Measurements from ENCODE around the gene TAP1.

The TAP1 gene

DNA sequence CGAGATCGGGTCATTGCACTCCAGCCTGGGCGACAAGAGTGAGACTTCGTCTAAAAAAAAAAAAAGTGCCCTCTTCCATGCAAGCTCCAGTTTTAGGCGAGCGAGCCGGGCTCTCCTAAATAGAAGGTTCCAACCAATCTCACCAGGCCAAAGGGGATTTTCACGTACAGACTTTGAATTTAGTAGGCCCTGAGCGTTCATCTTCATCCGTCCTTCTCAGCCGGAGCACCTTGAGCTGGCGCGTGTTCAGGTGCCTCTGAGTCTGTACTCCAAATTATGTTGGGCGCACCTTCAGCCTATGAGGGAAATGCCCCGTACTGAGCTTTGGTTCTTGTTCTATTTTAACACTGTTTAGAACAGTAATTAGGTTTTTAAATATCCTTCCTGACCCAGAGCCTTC, 14.1 kb downstream of the TAP1 start:
- H3K4me3 ChIP-seq (ENCODE audit: low read depth, low read length), result no peak overlapping the region
- TF ChIP-seq CTCF (IDR thresholded peaks at IDR 0.05; ENCODE audit: insufficient read depth, low read depth, low read length, missing control alignments), result no peak
- DNase-seq (ENCODE audit: low read depth), result no peak

GRCh38 chr6:32838114-32838958, 15.2 kb downstream of the TAP1 start, which contains the start of gene TAP2:
Gene TAP2, minus strand, starts transcription at chr6:32838739. Its CDS starts 506 bp downstream, at chr6:32838233.
- peak; percentile 92 for TF ChIP-seq CTCF (IDR thresholded peaks at IDR 0.05; ENCODE audit: insufficient read depth, low read depth, low read length, missing control alignments)
- DNase-seq (ENCODE audit: low read depth), result peak; percentile 97
- H3K4me3 ChIP-seq (ENCODE audit: low read depth, low read length), result peak within 1 kb of the TSS; percentile 62

- DNase-seq (ENCODE audit: low read depth), result no peak
- no peak for TF ChIP-seq CTCF (IDR thresholded peaks at IDR 0.05; ENCODE audit: insufficient read depth, low read depth, low read length, missing control alignments)
- H3K4me3 ChIP-seq (ENCODE audit: low read depth, low read length), result peak overlapping the region; percentile 62
Observed at GRCh38 chr6:32837651-32838113, 15.8 kb downstream of the TAP1 start.

DNA sequence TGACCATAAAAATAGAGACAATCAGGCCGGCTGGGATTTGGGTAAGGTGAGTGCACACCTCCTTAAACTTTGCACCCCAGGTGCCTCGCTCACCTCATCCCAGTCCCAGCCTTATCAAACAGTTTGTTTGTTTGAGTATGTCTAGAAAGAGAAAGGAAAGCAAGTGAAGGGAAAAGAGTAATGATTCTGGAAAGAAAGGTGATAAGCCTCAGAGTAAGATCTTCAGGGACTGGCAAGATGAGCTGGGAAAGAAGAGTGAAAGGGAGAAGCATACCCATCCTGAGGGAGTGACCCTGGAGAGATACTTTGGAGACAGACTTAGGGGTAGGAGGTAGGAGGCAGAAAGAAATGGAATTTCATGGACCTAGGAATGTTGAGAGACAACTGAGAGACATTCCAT, 16.6 kb downstream of the TAP1 start:
- peak overlapping the region; percentile 62 for H3K4me3 ChIP-seq (ENCODE audit: low read depth, low read length)
- TF ChIP-seq CTCF (IDR thresholded peaks at IDR 0.05; ENCODE audit: insufficient read depth, low read depth, low read length, missing control alignments), result no peak
- DNase-seq (ENCODE audit: low read depth), result no peak

DNA sequence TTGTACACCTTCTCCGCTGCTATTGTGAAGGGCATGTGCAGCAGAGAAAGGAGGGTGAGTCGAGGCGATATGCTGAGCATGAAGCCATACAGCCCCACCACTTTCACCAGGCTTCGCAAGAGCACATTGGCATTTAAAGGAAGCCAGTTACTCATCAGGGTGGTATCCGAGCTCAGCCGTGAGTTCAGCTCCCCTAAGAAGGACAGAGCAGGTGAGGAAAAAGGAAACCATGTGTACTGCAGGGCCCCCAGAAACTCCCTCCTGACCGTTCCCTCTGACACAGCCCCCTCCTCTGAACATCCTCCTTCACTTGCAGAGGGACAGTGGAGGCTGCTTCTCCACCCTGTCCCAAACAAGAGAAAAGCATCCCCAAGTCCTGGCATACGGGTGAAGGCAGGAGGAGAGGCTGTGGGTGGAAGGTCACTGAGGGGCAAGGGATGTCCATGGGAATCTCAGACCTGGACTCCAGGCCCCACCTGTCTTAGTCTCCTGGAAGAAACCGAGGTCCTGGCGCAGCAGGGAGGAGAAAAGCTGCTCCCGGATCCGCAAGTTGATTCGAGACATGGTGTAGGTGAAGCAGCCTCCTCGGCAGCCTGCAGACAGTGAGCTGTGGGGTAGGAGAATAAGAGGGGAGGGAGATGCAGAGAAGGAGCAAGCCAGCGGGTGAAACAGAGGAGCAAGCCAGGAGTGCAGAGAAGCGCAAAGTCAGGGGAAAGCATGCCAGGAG, 18.2 kb downstream of the TAP1 start:
- no peak for TF ChIP-seq CTCF (IDR thresholded peaks at IDR 0.05; ENCODE audit: insufficient read depth, low read depth, low read length, missing control alignments)
- H3K4me3 ChIP-seq (ENCODE audit: low read depth, low read length), result no peak overlapping the region
- DNase-seq (ENCODE audit: low read depth), result no peak

DNA sequence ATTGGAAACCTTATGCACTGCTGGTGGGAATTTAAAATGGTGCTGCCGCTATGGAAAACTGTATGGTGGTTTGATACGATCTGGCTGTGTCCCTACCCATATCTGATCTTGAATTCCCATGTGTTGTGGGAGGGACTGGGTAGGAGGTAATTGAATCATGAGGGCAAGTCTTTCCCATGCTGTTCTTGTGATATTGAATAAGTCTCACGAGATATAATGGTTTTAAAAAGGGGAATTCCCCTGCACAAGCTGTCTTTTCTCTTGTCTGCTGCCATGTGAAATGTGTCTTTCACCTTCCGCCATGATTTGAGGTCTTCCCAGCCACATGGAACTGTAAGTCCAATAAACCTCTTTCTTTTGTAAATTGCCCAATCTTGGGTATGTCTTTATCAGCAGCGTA, 19.8 kb downstream of the TAP1 start:
- no peak for DNase-seq (ENCODE audit: low read depth)
- TF ChIP-seq CTCF (IDR thresholded peaks at IDR 0.05; ENCODE audit: insufficient read depth, low read depth, low read length, missing control alignments), result no peak
- no peak overlapping the region for H3K4me3 ChIP-seq (ENCODE audit: low read depth, low read length)

All from GM12865 (cell line).